SK-N-MC (cell line): ENCODE measurements around the gene ANKRD13C.

ENCODE experiments used
- DNase-seq: peaks from one replicate; pipeline ENCODE4 v3.0.0-alpha.2; 2011; ENCODE audit warnings: low read depth, low spot score
- H3K27ac ChIP-seq: fragments of 200-600 bp; sonication (generic); 2 replicates; pipeline ENCODE4 v1.5.1; 2016; ENCODE audit warnings: mixed run types
- H3K36me3 ChIP-seq: fragments of 200-600 bp; sonication (generic); 2 replicates; pipeline ENCODE4 v1.6.1; 2017; ENCODE audit warnings: antibody characterized with exemption, low read length, mixed read lengths; ENCODE audit not compliant: insufficient read depth
- H3K4me3 ChIP-seq: fragments of 200-600 bp; sonication (generic); 2 replicates; pipeline ENCODE4 v1.5.1; 2016
- H3K9ac ChIP-seq: fragments of 200-600 bp; sonication (generic); 2 replicates; pipeline ENCODE4 v1.8.0; 2017; ENCODE audit warnings: mixed run types, mixed read lengths; ENCODE audit not compliant: insufficient read length
- H3K9me3 ChIP-seq: fragments of 200-600 bp; sonication (generic); 2 replicates; pipeline ENCODE4 v1.6.1; 2017; ENCODE audit warnings: low read depth, mild to moderate bottlenecking, antibody characterized with exemption, low read length, moderate library complexity, mixed read lengths
- EZH2 ChIP-seq: fragments of 200-600 bp; sonication (generic); IDR thresholded peaks from one replicate; pipeline ENCODE4 v1.6.1; 2017; ENCODE audit warnings: antibody characterized with exemption
- FOXP2 ChIP-seq: optimal IDR thresholded peaks from 2 replicates; pipeline ENCODE3; 2011; ENCODE audit warnings: mild to moderate bottlenecking, moderate library complexity; ENCODE audit not compliant: insufficient read depth; ENCODE audit errors: extremely low read length, control extremely low read depth
- POLR2AphosphoS5 ChIP-seq: IDR thresholded peaks from 2 replicates; pipeline ENCODE4 v1.6.1; 2012; ENCODE audit warnings: mild to moderate bottlenecking, low read depth, low read length, borderline replicate concordance

ANKRD13C gene

GRCh38 chr1:70354332-70355110, at the start of gene ANKRD13C:
Gene ANKRD13C (minus strand): TSS chr1:70354722. CDS start chr1:70354408, 314 bp downstream.
- Histone ChIP-seq H3K4me3 (peak within 1 kb of the TSS; percentile 79), H3K27ac (peak within 1 kb of the TSS; percentile 81), H3K36me3 (peaks cover 14% of the 10 kb centered on the region; the same call in 1 of the 2 replicates), H3K9ac (peak within 1 kb of the TSS; percentile 93), H3K9me3 (no peaks in the 10 kb centered on the region)
- TF ChIP-seq POLR2AphosphoS5 (peak; percentile 96), FOXP2 (no peak)
- peak; percentile 81 for DNase-seq

GRCh38 chr1:70403759-70404158, 49.2 kb upstream of the ANKRD13C start:
- TF ChIP-seq EZH2 (no peak), POLR2AphosphoS5 (no peak), FOXP2 (no peak)
- DNase-seq: no peak
- H3K4me3 ChIP-seq: no peak overlapping the region
- no peaks in the 10 kb centered on the region for H3K36me3 ChIP-seq
- no peak overlapping the region for H3K9ac ChIP-seq
- no peaks in the 10 kb centered on the region for H3K9me3 ChIP-seq
- H3K27ac ChIP-seq: no peak overlapping the region

GRCh38 chr1:70401974-70402373, 47.5 kb upstream of the ANKRD13C start:
- Histone ChIP-seq H3K27ac (no peak overlapping the region), H3K36me3 (no peaks in the 10 kb centered on the region), H3K4me3 (no peak overlapping the region), H3K9me3 (no peaks in the 10 kb centered on the region), H3K9ac (no peak overlapping the region)
- TF ChIP-seq EZH2 (no peak), POLR2AphosphoS5 (no peak), FOXP2 (no peak)
- no peak for DNase-seq

- Histone ChIP-seq H3K9me3 (no peaks in the 10 kb centered on the region), H3K27ac (no peak overlapping the region), H3K9ac (no peak overlapping the region), H3K4me3 (no peak overlapping the region), H3K36me3 (no peaks in the 10 kb centered on the region)
- DNase-seq: no peak
- no peak for TF ChIP-seq EZH2
- TF ChIP-seq FOXP2: no peak
- no peak for TF ChIP-seq POLR2AphosphoS5
Observed at GRCh38 chr1:70400335-70400734, 45.8 kb upstream of the ANKRD13C start.

- DNase-seq: no peak
- no peaks in the 10 kb centered on the region for H3K9me3 ChIP-seq
- no peak overlapping the region for H3K27ac ChIP-seq
- no peaks in the 10 kb centered on the region for H3K36me3 ChIP-seq
- H3K4me3 ChIP-seq: no peak overlapping the region
- TF ChIP-seq POLR2AphosphoS5 (no peak), FOXP2 (no peak), EZH2 (no peak)
- no peak overlapping the region for H3K9ac ChIP-seq
Observed at GRCh38 chr1:70397013-70397412, 42.5 kb upstream of the ANKRD13C start.

- no peak overlapping the region for H3K27ac ChIP-seq
- TF ChIP-seq POLR2AphosphoS5 (no peak), FOXP2 (no peak), EZH2 (no peak)
- DNase-seq: no peak
- H3K9me3 ChIP-seq: no peaks in the 10 kb centered on the region
- H3K36me3 ChIP-seq: no peaks in the 10 kb centered on the region
- H3K9ac ChIP-seq: no peak overlapping the region
- H3K4me3 ChIP-seq: no peak overlapping the region
Observed at GRCh38 chr1:70396607-70397006, 42.1 kb upstream of the ANKRD13C start.

GRCh38 chr1:70392626-70393025, 38.1 kb upstream of the ANKRD13C start:
- no peak for DNase-seq
- Histone ChIP-seq H3K36me3 (no peaks in the 10 kb centered on the region), H3K9ac (no peak overlapping the region), H3K27ac (no peak overlapping the region), H3K4me3 (no peak overlapping the region), H3K9me3 (no peaks in the 10 kb centered on the region)
- TF ChIP-seq EZH2 (no peak), FOXP2 (no peak), POLR2AphosphoS5 (no peak)

- H3K4me3 ChIP-seq: no peak overlapping the region
- H3K9ac ChIP-seq: no peak overlapping the region
- no peaks in the 10 kb centered on the region for H3K9me3 ChIP-seq
- TF ChIP-seq POLR2AphosphoS5 (no peak), FOXP2 (no peak), EZH2 (no peak)
- DNase-seq: no peak
- H3K36me3 ChIP-seq: no peaks in the 10 kb centered on the region
- no peak overlapping the region for H3K27ac ChIP-seq
Observed at GRCh38 chr1:70387507-70387906, 33.0 kb upstream of the ANKRD13C start.
